Measurements from ENCODE around the gene LAMA1.

GRCh38 chr18:7038330-7038851 lies 79.2 kb downstream of the LAMA1 start:
- TF ChIP-seq CTCF (IDR thresholded peaks at IDR 0.05) (peak; percentile 38 to 86 (median 72)), EP300 (IDR thresholded peaks at IDR 0.05) (peak; percentile 86 to 90)

All from tibial nerve (tissue), 4 donors.